CD4-positive, alpha-beta memory T cell (primary cell): ENCODE results near the gene MAD1L1. TPM values are rescaled to one million over a fixed set of nuclear protein-coding genes. Genes with fewer than 3 reads are reported as not detected.

Source experiments
- CTCF ChIA-PET: fragments of 350-600 bp; sonication (Branson Sonifier 250); formaldehyde crosslinking; loops from one replicate; lab custom pipeline; 2021; ENCODE audit warnings: inconsistent platforms; ENCODE audit not compliant: partially characterized antibody; lab: Charles Lee
- POLR2A ChIA-PET: fragments of 350-600 bp; sonication (Branson Sonifier 250); formaldehyde crosslinking; loops from one replicate; lab custom pipeline; 2021; ENCODE audit not compliant: partially characterized antibody; lab: Charles Lee
- DNase-seq, 5 donors: peaks; one replicate each; pipeline versions ENCODE4 v3.0.0 to v3.0.0-alpha.2; 2020 to 2022; ENCODE audit warnings: mixed read lengths in 1 of 5
- H3K27ac ChIP-seq: one replicate; pipeline ENCODE4 v1.7.0; 2013; ENCODE audit warnings: low read depth, low read length
- H3K27me3 ChIP-seq: 2 replicates; pipeline ENCODE4 v1.7.0; 2013; ENCODE audit warnings: mild to moderate bottlenecking, low read length, moderate library complexity; ENCODE audit not compliant: insufficient read depth
- H3K36me3 ChIP-seq: 2 replicates; pipeline ENCODE4 v1.7.0; 2013; ENCODE audit warnings: mild to moderate bottlenecking, low read length, moderate library complexity; ENCODE audit not compliant: insufficient read depth
- H3K4me1 ChIP-seq: 2 replicates; pipeline ENCODE4 v1.7.0; 2013; ENCODE audit warnings: mild to moderate bottlenecking, low read length, moderate library complexity; ENCODE audit not compliant: insufficient read depth
- H3K4me3 ChIP-seq, 2 donors: one replicate each; pipeline ENCODE4 v1.7.0; 2013; ENCODE audit warnings: low read length in 2 of 2, mild to moderate bottlenecking in 1 of 2
- H3K9me3 ChIP-seq, 2 donors: one replicate each; pipeline ENCODE4 v1.7.0; 2013; ENCODE audit warnings: low read length in 2 of 2, control low read depth in 1 of 2; ENCODE audit not compliant: control insufficient read depth in 1 of 2
- H3K27ac Mint-ChIP-seq, 7 donors: one replicate each; pipeline ENCODE4 v1.8.0; 2020 to 2021; ENCODE audit warnings: mixed read lengths in 7 of 7, mild to moderate bottlenecking in 6 of 7, inconsistent platforms in 3 of 7, moderate library complexity in 3 of 7
- H3K27me3 Mint-ChIP-seq, 2 donors: one replicate each; pipeline ENCODE4 v1.8.0; 2020 to 2021; ENCODE audit warnings: mixed read lengths in 2 of 2
- H3K36me3 Mint-ChIP-seq, 2 donors: one replicate each; pipeline ENCODE4 v1.8.0; 2020 to 2021; ENCODE audit warnings: mixed read lengths in 2 of 2, inconsistent platforms in 1 of 2, mild to moderate bottlenecking in 1 of 2
- H3K4me1 Mint-ChIP-seq, 4 donors: one replicate each; pipeline ENCODE4 v1.8.0; 2020 to 2021; ENCODE audit warnings: mixed read lengths in 4 of 4, mild to moderate bottlenecking in 1 of 4
- H3K4me3 Mint-ChIP-seq, 8 donors: one replicate each; pipeline ENCODE4 v1.8.0; 2020 to 2021; ENCODE audit warnings: mixed read lengths in 8 of 8, mild to moderate bottlenecking in 7 of 8, moderate library complexity in 6 of 8, inconsistent platforms in 3 of 8
- H3K9me3 Mint-ChIP-seq, 8 donors: one replicate each; pipeline ENCODE4 v1.8.0; 2020 to 2021; ENCODE audit warnings: mixed read lengths in 8 of 8, mild to moderate bottlenecking in 5 of 8, inconsistent platforms in 3 of 8, moderate library complexity in 1 of 8
- intact Hi-C: fragments of 100-400 bp; cut with micrococcal nuclease; formaldehyde crosslinking; loops from one replicate; pipeline ENCODE4 v1.15.1; 2023
- polyA plus RNA-seq, 2 donors: library from polyadenylated mRNA; unstranded; fragments of 300-500 nt; fragmentation: Illumina TruSeq; gene quantifications; one replicate each; pipeline ENCODE4 v1.2.3, GENCODE V29; 2021
- total RNA-seq, 2 experiments: library from RNA; stranded (reverse); gene quantifications; one replicate each; pipeline ENCODE4 v1.2.3, GENCODE V29; 2021

MAD1L1 gene
- total and polyA plus RNA-seq, 4 experiments from 2014 or later, result 89.9 to 132 (median 110) TPM

GRCh38 chr7:2275101-2275500, 42.4 kb upstream of the MAD1L1 start:
- no peaks in the 10 kb centered on the region for H3K27me3 Mint-ChIP-seq
- H3K4me3 ChIP-seq, result no peak overlapping the region
- no peaks in the 10 kb centered on the region for H3K9me3 Mint-ChIP-seq
- H3K27ac ChIP-seq, result no peak overlapping the region
- DNase-seq, result no peak
- no peaks in the 10 kb centered on the region for H3K9me3 ChIP-seq
- ChIA-PET POLR2A (no interaction called here), CTCF (no interaction called here)
- H3K4me3 Mint-ChIP-seq, result no peak overlapping the region
- no peak overlapping the region for H3K27ac Mint-ChIP-seq
- no peaks in the 10 kb centered on the region for H3K36me3 ChIP-seq
- peaks cover 5 to 15% of the 10 kb centered on the region in 2 donors for H3K36me3 Mint-ChIP-seq
- intact Hi-C loops, result no loop called here
- no peaks in the 10 kb centered on the region for H3K4me1 ChIP-seq
- H3K27me3 ChIP-seq, result no peaks in the 10 kb centered on the region
- peaks cover 0 to 11% (median under 1%) of the 10 kb centered on the region in 4 donors for H3K4me1 Mint-ChIP-seq

- Histone ChIP-seq H3K4me3 (no peak overlapping the region), H3K27ac (no peak overlapping the region), H3K27me3 (no peaks in the 10 kb centered on the region), H3K36me3 (no peaks in the 10 kb centered on the region), H3K4me1 (no peaks in the 10 kb centered on the region), H3K9me3 (no peaks in the 10 kb centered on the region)
- Mint-ChIP-seq H3K4me3 (no peak overlapping the region), H3K27me3 (no peaks in the 10 kb centered on the region), H3K4me1 (peaks cover 0 to 7% (median under 1%) of the 10 kb centered on the region in 4 donors), H3K27ac (no peak overlapping the region), H3K9me3 (no peaks in the 10 kb centered on the region), H3K36me3 (peaks cover 5 to 15% of the 10 kb centered on the region in 2 donors)
- POLR2A ChIA-PET, result no interaction called here
- no peak for DNase-seq
- intact Hi-C loops, result no loop called here
- CTCF ChIA-PET, result no interaction called here
Observed at GRCh38 chr7:2274666-2275065, 41.9 kb upstream of the MAD1L1 start.

- no peaks in the 10 kb centered on the region for H3K9me3 ChIP-seq
- H3K4me3 Mint-ChIP-seq, result no peak overlapping the region
- no peaks in the 10 kb centered on the region for H3K4me1 ChIP-seq
- no peaks in the 10 kb centered on the region for H3K27me3 Mint-ChIP-seq
- CTCF ChIA-PET, result no interaction called here
- H3K27ac Mint-ChIP-seq, result no peak overlapping the region
- no peaks in the 10 kb centered on the region for H3K27me3 ChIP-seq
- no peak for DNase-seq
- POLR2A ChIA-PET, result no interaction called here
- intact Hi-C loops, result no loop called here
- peaks cover 5 to 15% of the 10 kb centered on the region in 2 donors for H3K36me3 Mint-ChIP-seq
- H3K4me1 Mint-ChIP-seq, result peaks cover 0 to 6% (median 0%) of the 10 kb centered on the region in 4 donors
- no peak overlapping the region for H3K27ac ChIP-seq
- no peaks in the 10 kb centered on the region for H3K9me3 Mint-ChIP-seq
- no peaks in the 10 kb centered on the region for H3K36me3 ChIP-seq
- no peak overlapping the region for H3K4me3 ChIP-seq
Observed at GRCh38 chr7:2273866-2274265, 41.1 kb upstream of the MAD1L1 start.

GRCh38 chr7:2272031-2272430, 39.3 kb upstream of the MAD1L1 start:
- Histone ChIP-seq H3K27me3 (no peaks in the 10 kb centered on the region), H3K36me3 (no peaks in the 10 kb centered on the region), H3K9me3 (no peaks in the 10 kb centered on the region), H3K4me3 (no peak overlapping the region), H3K4me1 (no peaks in the 10 kb centered on the region), H3K27ac (no peak overlapping the region)
- Mint-ChIP-seq H3K9me3 (no peaks in the 10 kb centered on the region), H3K4me1 (peaks cover 0 to 2% (median 0%) of the 10 kb centered on the region in 4 donors), H3K4me3 (no peak overlapping the region), H3K36me3 (peaks cover 2 to 11% of the 10 kb centered on the region in 2 donors), H3K27me3 (no peaks in the 10 kb centered on the region), H3K27ac (no peak overlapping the region)
- no peak for DNase-seq
- ChIA-PET POLR2A (no interaction called here), CTCF (no interaction called here)
- intact Hi-C loops, result no loop called here

- Mint-ChIP-seq H3K27ac (peak overlapping the region in 1 of 7 donors; percentile 30), H3K36me3 (peaks cover 0 to 9% of the 10 kb centered on the region in 2 donors), H3K9me3 (no peaks in the 10 kb centered on the region), H3K4me3 (no peak overlapping the region), H3K4me1 (no peaks in the 10 kb centered on the region), H3K27me3 (no peaks in the 10 kb centered on the region)
- CTCF ChIA-PET, result no interaction called here
- H3K27me3 ChIP-seq, result no peaks in the 10 kb centered on the region
- no peak overlapping the region for H3K4me3 ChIP-seq
- no peaks in the 10 kb centered on the region for H3K4me1 ChIP-seq
- no peaks in the 10 kb centered on the region for H3K36me3 ChIP-seq
- H3K9me3 ChIP-seq, result no peaks in the 10 kb centered on the region
- POLR2A ChIA-PET, result no interaction called here
- intact Hi-C loops, result no loop called here
- no peak for DNase-seq
- no peak overlapping the region for H3K27ac ChIP-seq
Observed at GRCh38 chr7:2271273-2272026, 38.7 kb upstream of the MAD1L1 start.

- Histone ChIP-seq H3K36me3 (no peaks in the 10 kb centered on the region), H3K4me3 (no peak overlapping the region), H3K9me3 (no peaks in the 10 kb centered on the region), H3K4me1 (no peaks in the 10 kb centered on the region), H3K27me3 (no peaks in the 10 kb centered on the region), H3K27ac (no peak overlapping the region)
- no peak overlapping the region for H3K4me3 Mint-ChIP-seq
- ChIA-PET POLR2A (no interaction called here), CTCF (no interaction called here)
- no peak for DNase-seq
- no peaks in the 10 kb centered on the region for H3K9me3 Mint-ChIP-seq
- H3K27ac Mint-ChIP-seq, result no peak overlapping the region
- H3K4me1 Mint-ChIP-seq, result no peaks in the 10 kb centered on the region
- intact Hi-C loops, result no loop called here
- H3K27me3 Mint-ChIP-seq, result no peaks in the 10 kb centered on the region
- peaks cover 0 to 9% of the 10 kb centered on the region in 2 donors for H3K36me3 Mint-ChIP-seq
Observed at GRCh38 chr7:2270495-2270894, 37.8 kb upstream of the MAD1L1 start.

GRCh38 chr7:2269991-2270460, 37.3 kb upstream of the MAD1L1 start:
- Mint-ChIP-seq H3K4me3 (no peak overlapping the region), H3K27me3 (no peaks in the 10 kb centered on the region), H3K9me3 (no peaks in the 10 kb centered on the region), H3K4me1 (no peaks in the 10 kb centered on the region), H3K36me3 (peaks cover 0 to 9% of the 10 kb centered on the region in 2 donors), H3K27ac (no peak overlapping the region)
- intact Hi-C loops, result no loop called here
- no peaks in the 10 kb centered on the region for H3K9me3 ChIP-seq
- CTCF ChIA-PET, result no interaction called here
- H3K36me3 ChIP-seq, result no peaks in the 10 kb centered on the region
- H3K4me1 ChIP-seq, result no peaks in the 10 kb centered on the region
- no peak for DNase-seq
- POLR2A ChIA-PET, result interaction anchor here (0.6 kb wide), 1 partner anchor 411 kb away, joined by 3 read pairs; no protein-coding TSS in a partner anchor
- no peak overlapping the region for H3K4me3 ChIP-seq
- H3K27me3 ChIP-seq, result no peaks in the 10 kb centered on the region
- H3K27ac ChIP-seq, result no peak overlapping the region
